ENCODE measurements around the gene THOC5. TPM values are rescaled to one million over a fixed set of nuclear protein-coding genes. Genes with fewer than 3 reads are reported as not detected.
"Not testable (repeated sequence)": the region's sequence is repeated elsewhere in the genome, so short reads cannot be mapped to it uniquely, and the experiment has no call there.

THOC5 gene
- total and polyA plus RNA-seq, 4 donors, result 18.3 to 174 (median 55.6) TPM

GRCh38 chr22:29503811-29504372 lies 49.7 kb downstream of the THOC5 start:
- no peaks in the 10 kb centered on the region for H3K9me3 ChIP-seq (ENCODE audit: control insufficient read depth, low read length)
- ATAC-seq (ENCODE audit: low FRiP score) (no peak), DNase-seq (peak in 1 of 2 donors; percentile 74)
- WGBS, 2 donors, result 66 to 70% methylated on average over 7 of the region's 7 CpGs
- H3K4me1 ChIP-seq (ENCODE audit: control insufficient read depth in 1 of 2, insufficient read depth in 2 of 2, low read length in 2 of 2), result no peaks in the 10 kb centered on the region
- intact Hi-C loops (cut with DNase I), result no loop called here
- H3K4me3 ChIP-seq (ENCODE audit: low read length in 2 of 2), result no peak overlapping the region
- no peak overlapping the region for H3K27ac ChIP-seq (ENCODE audit: low read depth in 1 of 2, low read length in 2 of 2)
- H3K27me3 ChIP-seq (ENCODE audit: control insufficient read depth in 1 of 2, insufficient read depth in 2 of 2, low read length in 1 of 2), result no peaks in the 10 kb centered on the region
- H3K36me3 ChIP-seq (ENCODE audit: control insufficient read depth in 1 of 2, insufficient read depth in 2 of 2, low read length in 1 of 2), result peaks cover 0 to 8% of the 10 kb centered on the region in 2 donors

- WGBS, 2 donors, result 90 to 92% methylated on average over 8 of the region's 8 CpGs
- intact Hi-C loops (cut with DNase I), result no loop called here
- peaks cover 2% of the 10 kb centered on the region for H3K9me3 ChIP-seq (ENCODE audit: control insufficient read depth, low read length)
- no peak overlapping the region for H3K27ac ChIP-seq (ENCODE audit: low read depth in 1 of 2, low read length in 2 of 2)
- no peak for DNase-seq
- no peak overlapping the region for H3K4me3 ChIP-seq (ENCODE audit: low read length in 2 of 2)
- H3K36me3 ChIP-seq (ENCODE audit: control insufficient read depth in 1 of 2, insufficient read depth in 2 of 2, low read length in 1 of 2), result peaks cover 0 to 4% of the 10 kb centered on the region in 2 donors
- H3K4me1 ChIP-seq (ENCODE audit: control insufficient read depth in 1 of 2, insufficient read depth in 2 of 2, low read length in 2 of 2), result no peaks in the 10 kb centered on the region
- ATAC-seq (ENCODE audit: low FRiP score), result no peak
- H3K27me3 ChIP-seq (ENCODE audit: control insufficient read depth in 1 of 2, insufficient read depth in 2 of 2, low read length in 1 of 2), result no peaks in the 10 kb centered on the region
These were observed 53.7 kb downstream of the THOC5 start for GRCh38 chr22:29499852-29500251.

GRCh38 chr22:29493636-29494035 lies 59.9 kb downstream of the THOC5 start:
- Histone ChIP-seq H3K9me3 (ENCODE audit: control insufficient read depth, low read length) (peaks cover 6% of the 10 kb centered on the region), H3K4me1 (ENCODE audit: control insufficient read depth in 1 of 2, insufficient read depth in 2 of 2, low read length in 2 of 2) (no peaks in the 10 kb centered on the region), H3K27ac (ENCODE audit: low read depth in 1 of 2, low read length in 2 of 2) (no peak overlapping the region), H3K4me3 (ENCODE audit: low read length in 2 of 2) (no peak overlapping the region), H3K36me3 (ENCODE audit: control insufficient read depth in 1 of 2, insufficient read depth in 2 of 2, low read length in 1 of 2) (peaks cover 0 to 4% of the 10 kb centered on the region in 2 donors), H3K27me3 (ENCODE audit: control insufficient read depth in 1 of 2, insufficient read depth in 2 of 2, low read length in 1 of 2) (peaks cover 0 to 2% of the 10 kb centered on the region in 2 donors)
- no peak for DNase-seq
- ATAC-seq (ENCODE audit: low FRiP score), result no peak
- 91 to 97% methylated on average over 1 of the region's 1 CpG for WGBS, 2 donors
- intact Hi-C loops (cut with DNase I), result no loop called here

GRCh38 chr22:29491012-29491411 lies 62.5 kb downstream of the THOC5 start:
- intact Hi-C loops (cut with DNase I), result no loop called here
- no peaks in the 10 kb centered on the region for H3K4me1 ChIP-seq (ENCODE audit: control insufficient read depth in 1 of 2, insufficient read depth in 2 of 2, low read length in 2 of 2)
- peaks cover 0 to 4% of the 10 kb centered on the region in 2 donors for H3K36me3 ChIP-seq (ENCODE audit: control insufficient read depth in 1 of 2, insufficient read depth in 2 of 2, low read length in 1 of 2)
- peaks cover 0 to 2% of the 10 kb centered on the region in 2 donors for H3K27me3 ChIP-seq (ENCODE audit: control insufficient read depth in 1 of 2, insufficient read depth in 2 of 2, low read length in 1 of 2)
- H3K27ac ChIP-seq (ENCODE audit: low read depth in 1 of 2, low read length in 2 of 2), result no peak overlapping the region
- ATAC-seq (ENCODE audit: low FRiP score) (no peak), DNase-seq (no peak)
- peaks cover 6% of the 10 kb centered on the region for H3K9me3 ChIP-seq (ENCODE audit: control insufficient read depth, low read length)
- 90 to 92% methylated on average over 6 of the region's 6 CpGs for WGBS, 2 donors
- H3K4me3 ChIP-seq (ENCODE audit: low read length in 2 of 2), result no peak overlapping the region

GRCh38 chr22:29489127-29489780 lies 64.3 kb downstream of the THOC5 start:
- not testable (repeated sequence) for ATAC-seq (ENCODE audit: low FRiP score)

GRCh38 chr22:29487426-29487986 lies 66.1 kb downstream of the THOC5 start:
- intact Hi-C loops (cut with DNase I), result no loop called here
- DNase-seq, result no peak
- Histone ChIP-seq H3K27ac (ENCODE audit: low read depth in 1 of 2, low read length in 2 of 2) (no peak overlapping the region), H3K4me1 (ENCODE audit: control insufficient read depth in 1 of 2, insufficient read depth in 2 of 2, low read length in 2 of 2) (no peaks in the 10 kb centered on the region), H3K4me3 (ENCODE audit: low read length in 2 of 2) (no peak overlapping the region), H3K27me3 (ENCODE audit: control insufficient read depth in 1 of 2, insufficient read depth in 2 of 2, low read length in 1 of 2) (no peaks in the 10 kb centered on the region), H3K9me3 (ENCODE audit: control insufficient read depth, low read length) (no peaks in the 10 kb centered on the region), H3K36me3 (ENCODE audit: control insufficient read depth in 1 of 2, insufficient read depth in 2 of 2, low read length in 1 of 2) (no peaks in the 10 kb centered on the region)
- no peak for ATAC-seq (ENCODE audit: low FRiP score)
- WGBS, 2 donors, result 58 to 59% methylated on average over 6 of the region's 6 CpGs

More at GRCh38 chr22:29489127-29489780, 64.3 kb downstream of the THOC5 start:
- H3K27me3 ChIP-seq (ENCODE audit: control insufficient read depth in 1 of 2, insufficient read depth in 2 of 2, low read length in 1 of 2); H3K36me3 ChIP-seq (ENCODE audit: control insufficient read depth in 1 of 2, insufficient read depth in 2 of 2, low read length in 1 of 2); H3K27ac ChIP-seq (ENCODE audit: low read depth in 1 of 2, low read length in 2 of 2); DNase-seq; intact Hi-C loops (cut with DNase I); H3K4me3 ChIP-seq (ENCODE audit: low read length in 2 of 2); H3K4me1 ChIP-seq (ENCODE audit: control insufficient read depth in 1 of 2, insufficient read depth in 2 of 2, low read length in 2 of 2); H3K9me3 ChIP-seq (ENCODE audit: control insufficient read depth, low read length): not testable (repeated sequence)
- WGBS, 2 donors, result 81% methylated on average over 8 of the region's 8 CpGs

GRCh38 chr22:29485448-29485847 lies 68.1 kb downstream of the THOC5 start:
- H3K4me3 ChIP-seq (ENCODE audit: low read length in 2 of 2), result no peak overlapping the region
- H3K27ac ChIP-seq (ENCODE audit: low read depth in 1 of 2, low read length in 2 of 2), result no peak overlapping the region
- no peaks in the 10 kb centered on the region for H3K4me1 ChIP-seq (ENCODE audit: control insufficient read depth in 1 of 2, insufficient read depth in 2 of 2, low read length in 2 of 2)
- ATAC-seq (ENCODE audit: low FRiP score), result no peak
- no peak for DNase-seq
- H3K9me3 ChIP-seq (ENCODE audit: control insufficient read depth, low read length), result no peaks in the 10 kb centered on the region
- intact Hi-C loops (cut with DNase I), result no loop called here
- 93 to 95% methylated on average over 8 of the region's 8 CpGs for WGBS, 2 donors
- no peaks in the 10 kb centered on the region for H3K27me3 ChIP-seq (ENCODE audit: control insufficient read depth in 1 of 2, insufficient read depth in 2 of 2, low read length in 1 of 2)
- no peaks in the 10 kb centered on the region for H3K36me3 ChIP-seq (ENCODE audit: control insufficient read depth in 1 of 2, insufficient read depth in 2 of 2, low read length in 1 of 2)

DNA sequence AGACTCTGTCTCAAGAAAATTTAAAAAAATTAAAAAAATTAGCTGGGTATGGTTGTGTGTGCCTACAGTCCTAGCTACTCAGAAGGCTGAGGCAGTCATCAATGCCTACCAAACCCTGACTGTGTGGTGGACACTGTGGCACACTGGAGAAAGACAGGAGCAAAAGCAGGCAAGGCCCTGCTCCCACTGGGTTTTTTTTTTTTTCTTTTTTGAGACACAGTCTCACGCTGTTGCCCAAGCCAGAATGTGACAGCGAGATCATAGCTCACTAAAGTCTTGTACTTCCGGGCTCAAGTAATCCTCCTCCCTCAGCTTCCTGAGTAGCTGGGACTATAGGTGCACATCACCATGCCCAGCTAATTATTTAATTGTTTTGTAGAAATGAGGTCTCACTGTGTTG lies 68.9 kb downstream of the THOC5 start:
- Histone ChIP-seq H3K4me3 (ENCODE audit: low read length in 2 of 2) (no peak overlapping the region), H3K27ac (ENCODE audit: low read depth in 1 of 2, low read length in 2 of 2) (no peak overlapping the region), H3K27me3 (ENCODE audit: control insufficient read depth in 1 of 2, insufficient read depth in 2 of 2, low read length in 1 of 2) (no peaks in the 10 kb centered on the region), H3K9me3 (ENCODE audit: control insufficient read depth, low read length) (no peaks in the 10 kb centered on the region), H3K36me3 (ENCODE audit: control insufficient read depth in 1 of 2, insufficient read depth in 2 of 2, low read length in 1 of 2) (no peaks in the 10 kb centered on the region), H3K4me1 (ENCODE audit: control insufficient read depth in 1 of 2, insufficient read depth in 2 of 2, low read length in 2 of 2) (no peaks in the 10 kb centered on the region)
- no peak for ATAC-seq (ENCODE audit: low FRiP score)
- DNase-seq, result no peak
- WGBS, 2 donors, result 87 to 91% methylated on average over 3 of the region's 3 CpGs
- intact Hi-C loops (cut with DNase I), result no loop called here

DNA sequence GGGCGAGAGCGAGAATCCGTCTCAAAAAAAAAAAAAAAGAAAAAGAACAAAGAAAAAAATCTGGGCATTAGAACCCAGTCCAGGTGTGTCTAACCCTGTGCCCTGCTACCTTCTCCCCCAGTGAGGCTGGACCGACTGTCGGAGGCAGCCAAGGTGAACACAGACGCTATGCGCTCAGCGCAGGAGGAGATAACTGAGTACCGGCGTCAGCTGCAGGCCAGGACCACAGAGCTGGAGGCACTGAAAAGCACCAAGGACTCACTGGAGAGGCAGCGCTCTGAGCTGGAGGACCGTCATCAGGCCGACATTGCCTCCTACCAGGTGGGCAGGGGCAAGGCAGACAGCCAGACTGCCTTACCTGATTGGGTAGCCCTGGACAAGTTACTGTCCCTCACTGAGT lies 70.3 kb downstream of the THOC5 start:
- 93 to 98% methylated on average over 13 of the region's 13 CpGs for WGBS, 2 donors
- ATAC-seq (ENCODE audit: low FRiP score) (no peak), DNase-seq (no peak)
- Histone ChIP-seq H3K9me3 (ENCODE audit: control insufficient read depth, low read length) (no peaks in the 10 kb centered on the region), H3K36me3 (ENCODE audit: control insufficient read depth in 1 of 2, insufficient read depth in 2 of 2, low read length in 1 of 2) (no peaks in the 10 kb centered on the region), H3K27ac (ENCODE audit: low read depth in 1 of 2, low read length in 2 of 2) (no peak overlapping the region), H3K4me1 (ENCODE audit: control insufficient read depth in 1 of 2, insufficient read depth in 2 of 2, low read length in 2 of 2) (no peaks in the 10 kb centered on the region), H3K4me3 (ENCODE audit: low read length in 2 of 2) (no peak overlapping the region), H3K27me3 (ENCODE audit: control insufficient read depth in 1 of 2, insufficient read depth in 2 of 2, low read length in 1 of 2) (no peaks in the 10 kb centered on the region)
- intact Hi-C loops (cut with DNase I), result no loop called here

Data from aorta (tissue), 5 donors.